Measurements from ENCODE around the gene HEG1. TPM values are rescaled to one million over a fixed set of nuclear protein-coding genes. Genes with fewer than 3 reads are reported as not detected.

The HEG1 gene
- total RNA-seq, 4 donors from 2014 or later, result 13.9 to 30.8 (median 26.5) TPM

GRCh38 chr3:125069968-125070745, 14.4 kb upstream of the HEG1 start:
- Histone ChIP-seq H3K27ac (no peak overlapping the region), H3K9me3 (no peaks in the 10 kb centered on the region), H3K36me3 (no peaks in the 10 kb centered on the region), H3K4me3 (no peak overlapping the region), H3K27me3 (no peaks in the 10 kb centered on the region), H3K4me1 (no peaks in the 10 kb centered on the region)
- no peak for DNase-seq (ENCODE audit: low spot score in 2 of 2)
- WGBS, result 97% methylated on average over 7 of the region's 7 CpGs
- TF ChIP-seq POLR2AphosphoS5 (IDR thresholded peaks at IDR 0.05), result no peak
- TF ChIP-seq EP300 (IDR thresholded peaks at IDR 0.05), result no peak

GRCh38 chr3:125069452-125069851, 13.7 kb upstream of the HEG1 start:
- H3K36me3 ChIP-seq, result no peaks in the 10 kb centered on the region
- WGBS, result 53% methylated on average over 1 of the region's 1 CpG
- no peaks in the 10 kb centered on the region for H3K9me3 ChIP-seq
- DNase-seq (ENCODE audit: low spot score in 2 of 2), result no peak
- H3K4me3 ChIP-seq, result no peak overlapping the region
- H3K27ac ChIP-seq, result no peak overlapping the region
- H3K27me3 ChIP-seq, result no peaks in the 10 kb centered on the region
- no peaks in the 10 kb centered on the region for H3K4me1 ChIP-seq
- no peak for TF ChIP-seq CTCF (IDR thresholded peaks at IDR 0.05)
- TF ChIP-seq EP300 (IDR thresholded peaks at IDR 0.05), result no peak
- no peak for TF ChIP-seq POLR2A (IDR thresholded peaks at IDR 0.05)
- TF ChIP-seq POLR2AphosphoS5 (IDR thresholded peaks at IDR 0.05), result no peak

GRCh38 chr3:125068265-125068664, 12.5 kb upstream of the HEG1 start:
- Histone ChIP-seq H3K27me3 (no peaks in the 10 kb centered on the region), H3K27ac (no peak overlapping the region), H3K4me1 (peaks cover 3% of the 10 kb centered on the region), H3K36me3 (no peaks in the 10 kb centered on the region), H3K4me3 (no peak overlapping the region), H3K9me3 (no peaks in the 10 kb centered on the region)
- no peak for TF ChIP-seq CTCF (IDR thresholded peaks at IDR 0.05)
- no peak for TF ChIP-seq EP300 (IDR thresholded peaks at IDR 0.05)
- TF ChIP-seq POLR2A (IDR thresholded peaks at IDR 0.05), result no peak
- TF ChIP-seq POLR2AphosphoS5 (IDR thresholded peaks at IDR 0.05), result no peak
- DNase-seq (ENCODE audit: low spot score in 2 of 2), result no peak
- WGBS, result 86% methylated on average over 4 of the region's 4 CpGs

- Histone ChIP-seq H3K27me3 (no peaks in the 10 kb centered on the region), H3K4me3 (no peak overlapping the region), H3K4me1 (peaks cover 14% of the 10 kb centered on the region), H3K36me3 (no peaks in the 10 kb centered on the region), H3K9me3 (no peaks in the 10 kb centered on the region), H3K27ac (no peak overlapping the region)
- TF ChIP-seq CTCF (IDR thresholded peaks at IDR 0.05) (no peak), POLR2A (IDR thresholded peaks at IDR 0.05) (no peak), POLR2AphosphoS5 (IDR thresholded peaks at IDR 0.05) (no peak), EP300 (IDR thresholded peaks at IDR 0.05) (no peak)
- 86% methylated on average over 3 of the region's 3 CpGs for WGBS
- DNase-seq (ENCODE audit: low spot score in 2 of 2), result no peak
These were observed 11.4 kb upstream of the HEG1 start for GRCh38 chr3:125067225-125067624.

GRCh38 chr3:125062904-125063618, 7.3 kb upstream of the HEG1 start:
- H3K9me3 ChIP-seq, result no peaks in the 10 kb centered on the region
- DNase-seq (ENCODE audit: low spot score in 2 of 2), result no peak
- no peaks in the 10 kb centered on the region for H3K36me3 ChIP-seq
- H3K27me3 ChIP-seq, result no peaks in the 10 kb centered on the region
- WGBS, result 30% methylated on average over 7 of the region's 7 CpGs
- TF ChIP-seq POLR2AphosphoS5 (IDR thresholded peaks at IDR 0.05), result no peak
- TF ChIP-seq EP300 (IDR thresholded peaks at IDR 0.05), result no peak
- TF ChIP-seq POLR2A (IDR thresholded peaks at IDR 0.05), result no peak
- no peak for TF ChIP-seq CTCF (IDR thresholded peaks at IDR 0.05)
- peaks cover 22% of the 10 kb centered on the region for H3K4me1 ChIP-seq
- no peak overlapping the region for H3K4me3 ChIP-seq
- H3K27ac ChIP-seq, result no peak overlapping the region
